HepG2 (cell line): Measurements from ENCODE around the gene SH2B2. TPM values are rescaled to one million over a fixed set of nuclear protein-coding genes. Genes with fewer than 3 reads are reported as not detected.

Source experiments
- ARNT2 ChIP-seq: sonication (generic); formaldehyde crosslinking; IDR thresholded peaks from 2 replicates; pipeline ENCODE4 v1.8.0; 2022; ENCODE audit warnings: mild to moderate bottlenecking, low read depth, missing genetic modification reagents, moderate library complexity
- GATAD2A ChIP-seq: IDR thresholded peaks from 2 replicates; pipeline ENCODE4 v1.6.1; 2016
- GLI4 ChIP-seq: sonication (generic); formaldehyde crosslinking; IDR thresholded peaks from 2 replicates; pipeline ENCODE4 v1.5.1; 2020; ENCODE audit warnings: missing genetic modification reagents, mild to moderate bottlenecking, moderate library complexity, borderline replicate concordance
- HIVEP1 ChIP-seq: sonication (generic); formaldehyde crosslinking; IDR thresholded peaks from 2 replicates; pipeline ENCODE4 v1.4.0; 2020; ENCODE audit warnings: mild to moderate bottlenecking, missing genetic modification reagents
- MAF1 ChIP-seq: sonication (generic); formaldehyde crosslinking; IDR thresholded peaks from 2 replicates; pipeline ENCODE4 v1.5.0; 2020; ENCODE audit warnings: missing genetic modification reagents, borderline replicate concordance
- NR2F6 ChIP-seq, 2 experiments: IDR thresholded peaks; 2 replicates each; pipeline ENCODE4 v1.6.1; 2016; ENCODE audit warnings: antibody characterized with exemption in 1 of 2, mild to moderate bottlenecking in 1 of 2
- SCMH1 ChIP-seq: sonication (generic); formaldehyde crosslinking; IDR thresholded peaks from 2 replicates; pipeline ENCODE4 v1.9.0; 2021; ENCODE audit warnings: missing genetic modification reagents, mild to moderate bottlenecking, borderline replicate concordance
- SIX4 ChIP-seq: sonication (generic); formaldehyde crosslinking; IDR thresholded peaks from 2 replicates; pipeline ENCODE4 v1.4.0; 2020; ENCODE audit warnings: missing genetic modification reagents
- SMARCC2 ChIP-seq: fragments of 450-650 bp; IDR thresholded peaks from 2 replicates; pipeline ENCODE4 v1.6.1; 2017; ENCODE audit warnings: antibody characterized with exemption, mild to moderate bottlenecking
- SMARCE1 ChIP-seq: fragments of 450-650 bp; IDR thresholded peaks from 2 replicates; pipeline ENCODE4 v1.6.1; 2017; ENCODE audit warnings: borderline replicate concordance
- TEAD2 ChIP-seq: sonication (generic); formaldehyde crosslinking; IDR thresholded peaks from 2 replicates; pipeline ENCODE4 v1.9.0; 2021; ENCODE audit warnings: missing genetic modification reagents
- TMF1 ChIP-seq: sonication (generic); formaldehyde crosslinking; IDR thresholded peaks from 2 replicates; pipeline ENCODE4 v1.8.1; 2022; ENCODE audit warnings: low read depth, missing genetic modification reagents
- ZC3H4 ChIP-seq: sonication (generic); formaldehyde crosslinking; IDR thresholded peaks from 2 replicates; pipeline ENCODE4 v1.4.0; 2020; ENCODE audit warnings: missing genetic modification reagents, borderline replicate concordance
- ZFP37 ChIP-seq: sonication (generic); formaldehyde crosslinking; IDR thresholded peaks from 2 replicates; pipeline ENCODE4 v1.4.0; 2020; ENCODE audit warnings: missing genetic modification reagents, borderline replicate concordance
- ZMYM3 ChIP-seq: sonication (generic); formaldehyde crosslinking; IDR thresholded peaks from 2 replicates; pipeline ENCODE4 v1.5.1; 2020; ENCODE audit warnings: mild to moderate bottlenecking, missing genetic modification reagents
- ZNF501 ChIP-seq: sonication (generic); formaldehyde crosslinking; IDR thresholded peaks from 2 replicates; pipeline ENCODE4 v1.5.1; 2020; ENCODE audit warnings: mild to moderate bottlenecking, moderate library complexity, missing genetic modification reagents
- ZNF557 ChIP-seq: sonication (generic); formaldehyde crosslinking; IDR thresholded peaks from 2 replicates; pipeline ENCODE4 v1.4.0; 2020; ENCODE audit warnings: missing genetic modification reagents
- ZNF660 ChIP-seq: sonication (generic); formaldehyde crosslinking; IDR thresholded peaks from 2 replicates; pipeline ENCODE4 v1.5.1; 2020; ENCODE audit warnings: mild to moderate bottlenecking, low read depth, missing genetic modification reagents, borderline replicate concordance
- ZSCAN29 ChIP-seq: sonication (generic); formaldehyde crosslinking; conservative IDR thresholded peaks from 2 replicates; pipeline ENCODE4 v1.4.0; 2020; ENCODE audit warnings: mild to moderate bottlenecking, missing genetic modification reagents
- polyA plus RNA-seq, 8 experiments: library from polyadenylated mRNA; depleted of rRNA in 3 of 8; stranded (reverse) in 7 of 8; unstranded in 1 of 8; fragments of >200 nt; fragmentation: Illumina TruSeq in 4 of 8; extraction: Trizol in 4 of 8; gene quantifications; 2 replicates each; pipeline versions ENCODE4 v1.2.1 to v1.2.3, GENCODE V29; 2011 to 2016; ENCODE audit warnings: low read depth in 4 of 8, missing spikeins in 1 of 8, mixed read lengths in 1 of 8; ENCODE audit not compliant: insufficient read depth in 1 of 8
- total RNA-seq, 5 experiments: library from RNA; depleted of rRNA; stranded (reverse); fragments of >200 nt; fragmentation: Illumina TruSeq; extraction: Trizol; gene quantifications; 2 replicates each; pipeline ENCODE4 v1.2.3, GENCODE V29; 2016; ENCODE audit warnings: low read depth in 1 of 5
- TF ChIP-seq, protein P1 (sequence below): IDR thresholded peaks from 2 replicates; pipeline ENCODE4 v1.6.1; 2016; ENCODE audit warnings: low read depth
- TF ChIP-seq, protein P2 (sequence below): sonication (generic); formaldehyde crosslinking; IDR thresholded peaks from 2 replicates; pipeline ENCODE4 v1.5.1; 2020; ENCODE audit warnings: mild to moderate bottlenecking, missing genetic modification reagents
- TF ChIP-seq, protein P3 (sequence below): sonication (generic); IDR thresholded peaks from 2 replicates; pipeline ENCODE4 v1.6.1; 2016; ENCODE audit warnings: low read depth, borderline replicate concordance
- TF ChIP-seq, protein P4 (sequence below): IDR thresholded peaks from 2 replicates; pipeline ENCODE4 v1.6.1; 2012; ENCODE audit warnings: inconsistent platforms
- TF ChIP-seq, protein P5 (sequence below): sonication (generic); formaldehyde crosslinking; IDR thresholded peaks from 2 replicates; pipeline ENCODE4 v1.5.0; 2020; ENCODE audit warnings: missing genetic modification reagents

The SH2B2 gene
- total and polyA plus RNA-seq, 2 of the 13 experiments (the other 11 are each of a cell fraction or from before 2014, with no cell fraction given), result 0.46 to 1.3 TPM

DNA sequence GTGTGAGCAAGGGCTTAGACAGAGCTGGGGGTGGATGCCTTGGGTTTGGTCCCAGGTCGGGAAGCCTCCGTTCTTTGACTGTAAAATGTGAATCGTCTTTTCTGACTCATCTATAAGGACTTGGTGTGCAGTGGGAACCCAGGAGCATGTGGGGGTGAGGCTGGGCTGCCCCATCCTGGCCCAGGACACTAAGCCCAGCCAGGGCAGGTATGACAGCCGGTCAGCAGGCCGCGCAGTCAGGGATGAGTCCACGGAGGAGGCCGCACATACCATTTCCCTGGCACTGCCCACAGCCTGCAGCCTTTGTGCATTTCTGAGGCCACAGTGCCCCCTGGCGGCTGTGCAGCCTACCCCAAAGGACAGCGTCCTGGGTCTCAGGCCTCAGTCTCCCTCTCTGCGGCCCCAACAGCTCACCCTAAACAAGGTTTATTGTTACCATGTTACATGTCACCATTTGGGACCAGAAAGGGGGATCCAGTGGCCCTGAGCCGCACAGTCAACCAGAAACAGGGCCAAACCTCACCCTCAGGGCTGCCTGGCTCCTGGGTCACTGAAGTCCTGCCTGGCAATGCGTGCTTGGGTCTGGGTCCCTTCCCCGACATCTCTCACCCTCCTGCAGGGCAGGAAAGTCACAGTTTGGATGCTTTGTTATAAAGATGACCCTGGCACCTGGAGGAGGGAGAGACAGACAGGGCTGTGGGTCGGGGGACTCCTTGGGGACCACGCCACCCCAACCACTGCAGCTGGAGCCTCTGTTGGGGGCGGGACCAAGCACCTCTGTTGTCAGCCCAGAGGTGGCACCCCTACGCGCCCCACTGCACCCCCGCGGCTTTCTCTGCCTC is 14.4 kb upstream of the SH2B2 start (continued):
- TF ChIP-seq GLI4 (CRISPR knock-in tag), result no peak
- TF ChIP-seq TEAD2 (CRISPR knock-in tag), result no peak
- TF ChIP-seq, protein P1, sequence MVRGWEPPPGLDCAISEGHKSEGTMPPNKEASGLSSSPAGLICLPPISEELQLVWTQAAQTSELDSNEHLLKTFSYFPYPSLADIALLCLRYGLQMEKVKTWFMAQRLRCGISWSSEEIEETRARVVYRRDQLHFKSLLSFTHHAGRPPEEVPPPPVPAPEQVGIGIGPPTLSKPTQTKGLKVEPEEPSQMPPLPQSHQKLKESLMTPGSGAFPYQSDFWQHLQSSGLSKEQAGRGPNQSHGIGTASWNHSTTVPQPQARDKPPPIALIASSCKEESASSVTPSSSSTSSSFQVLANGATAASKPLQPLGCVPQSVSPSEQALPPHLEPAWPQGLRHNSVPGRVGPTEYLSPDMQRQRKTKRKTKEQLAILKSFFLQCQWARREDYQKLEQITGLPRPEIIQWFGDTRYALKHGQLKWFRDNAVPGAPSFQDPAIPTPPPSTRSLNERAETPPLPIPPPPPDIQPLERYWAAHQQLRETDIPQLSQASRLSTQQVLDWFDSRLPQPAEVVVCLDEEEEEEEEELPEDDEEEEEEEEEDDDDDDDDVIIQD, result no peak
- no peak for TF ChIP-seq ZNF557 (CRISPR knock-in tag)
- TF ChIP-seq ARNT2 (CRISPR knock-in tag), result no peak
- TF ChIP-seq SMARCC2, result no peak
- no peak for TF ChIP-seq SCMH1
- peak; percentile 67 for TF ChIP-seq ZNF501 (CRISPR knock-in tag)
- no peak for TF ChIP-seq ZFP37
- TF ChIP-seq SMARCE1, result no peak
- TF ChIP-seq, protein P2, sequence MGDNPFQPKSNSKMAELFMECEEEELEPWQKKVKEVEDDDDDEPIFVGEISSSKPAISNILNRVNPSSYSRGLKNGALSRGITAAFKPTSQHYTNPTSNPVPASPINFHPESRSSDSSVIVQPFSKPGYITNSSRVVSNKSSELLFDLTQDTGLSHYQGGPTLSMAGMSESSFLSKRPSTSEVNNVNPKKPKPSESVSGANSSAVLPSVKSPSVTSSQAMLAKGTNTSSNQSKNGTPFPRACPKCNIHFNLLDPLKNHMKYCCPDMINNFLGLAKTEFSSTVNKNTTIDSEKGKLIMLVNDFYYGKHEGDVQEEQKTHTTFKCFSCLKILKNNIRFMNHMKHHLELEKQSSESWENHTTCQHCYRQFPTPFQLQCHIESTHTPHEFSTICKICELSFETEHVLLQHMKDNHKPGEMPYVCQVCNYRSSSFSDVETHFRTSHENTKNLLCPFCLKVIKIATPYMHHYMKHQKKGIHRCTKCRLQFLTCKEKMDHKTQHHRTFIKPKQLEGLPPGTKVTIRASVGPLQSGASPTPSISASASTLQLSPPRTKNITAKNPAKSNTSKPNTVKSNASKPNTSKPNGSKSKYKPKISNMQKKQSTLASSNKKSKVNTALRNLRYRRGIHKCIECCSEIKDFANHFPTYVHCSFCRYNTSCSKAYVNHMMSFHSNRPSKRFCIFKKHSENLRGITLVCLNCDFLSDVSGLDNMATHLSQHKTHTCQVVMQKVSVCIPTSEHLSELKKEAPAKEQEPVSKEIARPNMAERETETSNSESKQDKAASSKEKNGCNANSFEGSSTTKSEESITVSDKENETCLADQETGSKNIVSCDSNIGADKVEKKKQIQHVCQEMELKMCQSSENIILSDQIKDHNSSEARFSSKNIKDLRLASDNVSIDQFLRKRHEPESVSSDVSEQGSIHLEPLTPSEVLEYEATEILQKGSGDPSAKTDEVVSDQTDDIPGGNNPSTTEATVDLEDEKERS (CRISPR knock-in tag), result no peak
- TF ChIP-seq, protein P3, sequence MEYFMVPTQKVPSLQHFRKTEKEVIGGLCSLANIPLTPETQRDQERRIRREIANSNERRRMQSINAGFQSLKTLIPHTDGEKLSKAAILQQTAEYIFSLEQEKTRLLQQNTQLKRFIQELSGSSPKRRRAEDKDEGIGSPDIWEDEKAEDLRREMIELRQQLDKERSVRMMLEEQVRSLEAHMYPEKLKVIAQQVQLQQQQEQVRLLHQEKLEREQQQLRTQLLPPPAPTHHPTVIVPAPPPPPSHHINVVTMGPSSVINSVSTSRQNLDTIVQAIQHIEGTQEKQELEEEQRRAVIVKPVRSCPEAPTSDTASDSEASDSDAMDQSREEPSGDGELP, result peak; percentile 19; the same call in 1 of the 2 replicates
- no peak for TF ChIP-seq HIVEP1 (CRISPR knock-in tag)
- TF ChIP-seq, protein P4, sequence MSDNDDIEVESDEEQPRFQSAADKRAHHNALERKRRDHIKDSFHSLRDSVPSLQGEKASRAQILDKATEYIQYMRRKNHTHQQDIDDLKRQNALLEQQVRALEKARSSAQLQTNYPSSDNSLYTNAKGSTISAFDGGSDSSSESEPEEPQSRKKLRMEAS, result peak; percentile 41; the same call in 1 of the 2 replicates
- no peak for TF ChIP-seq NR2F6 (IDR thresholded peaks at IDR 0.05)
- no peak for TF ChIP-seq NR2F6 (CRISPR knock-in tag; IDR thresholded peaks at IDR 0.05)
- TF ChIP-seq ZNF660 (CRISPR knock-in tag), result no peak
- TF ChIP-seq ZC3H4 (CRISPR knock-in tag), result no peak
- TF ChIP-seq TMF1 (CRISPR knock-in tag), result no peak
- TF ChIP-seq SIX4 (CRISPR knock-in tag), result no peak
- TF ChIP-seq MAF1 (CRISPR knock-in tag), result no peak
- TF ChIP-seq ZMYM3 (CRISPR knock-in tag), result no peak; the same call in 1 of the 2 replicates
- TF ChIP-seq, protein P5, sequence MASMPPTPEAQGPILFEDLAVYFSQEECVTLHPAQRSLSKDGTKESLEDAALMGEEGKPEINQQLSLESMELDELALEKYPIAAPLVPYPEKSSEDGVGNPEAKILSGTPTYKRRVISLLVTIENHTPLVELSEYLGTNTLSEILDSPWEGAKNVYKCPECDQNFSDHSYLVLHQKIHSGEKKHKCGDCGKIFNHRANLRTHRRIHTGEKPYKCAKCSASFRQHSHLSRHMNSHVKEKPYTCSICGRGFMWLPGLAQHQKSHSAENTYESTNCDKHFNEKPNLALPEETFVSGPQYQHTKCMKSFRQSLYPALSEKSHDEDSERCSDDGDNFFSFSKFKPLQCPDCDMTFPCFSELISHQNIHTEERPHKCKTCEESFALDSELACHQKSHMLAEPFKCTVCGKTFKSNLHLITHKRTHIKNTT (CRISPR knock-in tag), result no peak
- peak; percentile 54; the same call in 1 of the 2 replicates for TF ChIP-seq GATAD2A (CRISPR knock-in tag)
- TF ChIP-seq ZSCAN29, result peak; percentile 78; the same call in 1 of the 2 replicates
